GM12865 (cell line): ENCODE measurements around the gene EBF3.

Source experiments
- DNase-seq: peaks from one replicate; pipeline ENCODE4 v3.0.0; 2010; ENCODE audit warnings: low read depth
- H3K4me3 ChIP-seq: 2 replicates; pipeline ENCODE4 v1.5.1; 2011; ENCODE audit warnings: mild to moderate bottlenecking, low read depth, low read length, control low read depth
- CTCF ChIP-seq: IDR thresholded peaks from 2 replicates; pipeline ENCODE4 v1.5.1; 2011; ENCODE audit warnings: low read length, control low read depth, low read depth, inconsistent platforms; ENCODE audit not compliant: insufficient read depth; ENCODE audit errors: missing control alignments

The EBF3 gene

GRCh38 chr10:129963641-129964501 is at the start of gene EBF3:
TSS of gene EBF3 (minus strand) at chr10:129964274. CDS start at chr10:129963768, 506 bp downstream.
- no peak for TF ChIP-seq CTCF
- no peak within 1 kb of the TSS for H3K4me3 ChIP-seq
- DNase-seq: no peak

- H3K4me3 ChIP-seq: no peak overlapping the region
- no peak for TF ChIP-seq CTCF
- no peak for DNase-seq
These were observed 49.5 kb upstream of the EBF3 start for GRCh38 chr10:130013335-130014262.

GRCh38 chr10:130012129-130012528 is 48.1 kb upstream of the EBF3 start:
- H3K4me3 ChIP-seq: no peak overlapping the region
- no peak for DNase-seq
- no peak for TF ChIP-seq CTCF

DNA sequence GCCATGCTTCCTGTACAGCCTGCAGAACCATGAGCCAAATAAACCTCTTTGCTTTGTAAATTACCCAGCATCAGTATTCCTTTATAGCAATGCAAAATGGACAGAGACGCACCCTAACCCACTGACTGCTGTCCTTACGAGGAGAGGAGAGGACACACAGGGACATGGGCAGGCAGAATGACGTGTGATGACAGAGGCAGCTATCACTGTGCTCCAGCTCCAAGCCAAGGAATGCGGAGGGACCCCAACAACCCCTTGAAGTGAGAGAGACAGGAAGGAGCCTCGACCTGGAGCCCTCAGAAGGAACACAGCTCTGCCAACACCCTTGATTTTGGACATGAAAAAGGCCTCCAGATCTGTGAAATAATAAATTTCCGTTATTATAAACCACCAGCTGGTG is 46.6 kb upstream of the EBF3 start:
- TF ChIP-seq CTCF: no peak

DNA sequence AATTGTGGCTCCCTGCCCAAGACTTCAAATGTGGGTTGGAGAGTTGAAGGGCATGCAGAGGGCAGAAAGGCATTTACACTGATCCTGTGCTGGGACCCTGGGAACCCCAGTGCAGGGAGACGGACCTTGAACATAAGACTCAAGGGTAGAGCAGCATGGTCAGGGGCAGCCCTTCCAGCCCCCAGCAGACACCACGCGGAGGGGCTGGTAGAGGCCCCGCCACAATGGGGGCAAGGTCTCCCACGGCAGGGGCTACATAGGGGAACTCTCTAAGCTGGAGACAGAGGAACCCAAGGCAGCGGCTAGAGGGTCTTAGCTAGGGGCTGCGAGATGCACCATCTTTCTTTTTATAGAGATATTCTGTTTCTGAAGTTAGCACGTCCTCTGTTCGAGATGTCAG is 45.2 kb upstream of the EBF3 start:
- TF ChIP-seq CTCF: no peak
- no peak overlapping the region for H3K4me3 ChIP-seq
- DNase-seq: no peak

More for the DNA sequence above, 46.6 kb upstream of the EBF3 start:
- DNase-seq: no peak
- H3K4me3 ChIP-seq: no peak overlapping the region

- DNase-seq: no peak
- H3K4me3 ChIP-seq: no peak overlapping the region
- TF ChIP-seq CTCF: no peak
These were observed 39.9 kb upstream of the EBF3 start for GRCh38 chr10:130003787-130004613.
